ENCODE data around the gene PROK2.

The PROK2 gene, protein sequence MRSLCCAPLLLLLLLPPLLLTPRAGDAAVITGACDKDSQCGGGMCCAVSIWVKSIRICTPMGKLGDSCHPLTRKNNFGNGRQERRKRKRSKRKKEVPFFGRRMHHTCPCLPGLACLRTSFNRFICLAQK

DNA sequence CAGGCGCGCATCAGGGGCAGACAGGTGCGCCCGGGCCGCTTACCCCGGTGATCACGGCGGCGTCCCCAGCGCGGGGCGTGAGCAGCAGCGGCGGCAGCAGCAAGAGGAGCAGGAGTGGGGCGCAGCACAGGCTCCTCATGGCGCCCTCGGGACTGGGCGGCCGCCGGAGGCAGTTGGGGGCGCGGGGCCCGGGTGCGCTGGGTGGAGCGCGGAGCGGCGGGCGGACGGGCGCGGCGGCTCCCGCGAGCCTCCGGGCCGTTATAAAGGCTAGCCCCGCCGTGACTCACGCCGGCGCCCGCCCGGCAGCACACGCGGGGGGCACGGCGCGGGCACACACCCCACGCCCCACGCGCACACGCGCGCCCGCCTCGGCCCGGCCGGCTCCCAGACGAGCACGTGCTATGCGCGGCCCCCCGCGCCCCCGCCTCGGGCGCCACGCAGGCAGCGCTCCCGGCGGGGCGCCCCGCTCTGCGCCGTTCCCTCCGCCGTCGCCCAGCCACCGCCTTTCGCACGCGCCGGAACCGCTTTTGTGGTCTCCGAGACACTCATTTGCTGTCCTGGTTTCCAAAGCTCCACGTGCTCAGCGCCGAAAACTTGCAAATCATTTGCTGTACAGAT, at the start of gene PROK2:
TSS of gene PROK2 (minus strand) at position 235 of the 618 bp plus-strand sequence. CDS start at position 139, 96 bp downstream.
- no peak for DNase-seq (ENCODE audit: low spot score)

DNA sequence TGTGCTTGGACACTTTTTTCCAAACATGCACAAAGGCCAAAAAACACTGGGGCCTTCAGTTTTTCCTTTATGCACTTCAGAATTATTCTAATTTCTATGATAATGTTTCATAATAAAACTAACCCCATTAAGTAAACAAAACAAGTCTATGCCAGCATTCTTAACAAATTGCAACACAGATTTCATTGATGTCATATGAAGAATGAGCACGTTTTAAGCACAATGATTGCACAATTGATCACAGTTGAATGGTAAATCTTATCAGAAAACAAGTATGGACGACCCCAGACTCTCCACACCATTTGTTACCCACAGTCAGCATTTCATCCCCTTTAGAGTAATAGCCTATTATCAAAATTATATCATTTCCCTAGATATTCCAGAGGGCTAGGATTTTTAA, 46.7 kb upstream of the PROK2 start:
- no peak for DNase-seq (ENCODE audit: low spot score)

DNA sequence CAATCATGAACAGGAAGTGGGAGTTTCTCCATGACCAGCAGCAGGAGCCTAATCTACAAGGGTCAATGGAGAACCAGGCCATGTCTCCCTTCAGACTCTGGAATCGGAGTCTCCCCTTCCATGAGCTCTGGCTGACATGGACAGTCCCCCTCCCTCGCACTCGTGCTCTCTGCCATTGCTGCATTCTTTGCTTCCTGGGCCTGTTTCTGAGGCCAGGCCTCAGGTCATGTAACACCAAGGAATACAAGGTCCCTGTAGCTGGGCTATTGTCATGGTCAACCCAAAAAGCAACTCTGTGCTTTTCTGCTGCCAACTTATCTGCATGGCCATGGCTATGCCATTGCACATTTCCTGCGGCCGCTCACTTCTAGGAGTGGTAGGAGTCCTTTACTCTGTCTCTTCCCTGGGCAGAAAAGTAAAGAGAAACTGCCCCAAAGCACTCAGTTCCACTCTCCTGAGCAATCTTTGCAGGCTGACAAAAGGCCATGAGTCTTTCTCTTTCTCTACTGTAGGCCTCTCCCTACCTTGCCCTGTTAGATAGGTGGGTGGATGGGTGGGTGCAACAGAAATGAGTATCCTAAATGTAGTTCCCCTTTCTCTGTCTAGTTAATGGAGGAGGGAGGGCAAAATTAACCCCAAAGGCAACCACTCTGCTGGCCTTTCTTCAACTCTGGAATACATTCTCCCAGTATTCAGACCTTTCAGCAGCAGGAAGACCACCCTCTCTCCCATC, 40.8 kb upstream of the PROK2 start:
- DNase-seq (ENCODE audit: low spot score) = no peak

DNA sequence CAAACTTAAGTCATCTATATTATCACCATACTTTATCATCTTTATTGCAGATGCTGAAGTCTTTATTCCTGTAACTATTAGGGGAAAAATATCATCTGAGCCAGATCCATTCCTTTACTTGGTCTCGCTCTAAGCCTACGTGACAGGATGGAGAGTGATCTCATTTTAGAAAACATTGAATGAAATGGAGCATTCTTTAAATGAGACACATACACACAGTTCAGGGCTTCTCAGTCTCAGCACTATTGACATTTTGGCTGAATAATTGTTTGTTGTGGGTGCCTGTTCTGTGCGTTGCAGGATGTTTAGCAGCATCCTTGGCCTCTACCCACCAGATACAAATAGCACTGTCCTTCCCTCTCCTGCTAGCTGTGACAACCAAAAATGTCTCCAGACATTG, 36.2 kb upstream of the PROK2 start:
- no peak for DNase-seq (ENCODE audit: low spot score)

DNA sequence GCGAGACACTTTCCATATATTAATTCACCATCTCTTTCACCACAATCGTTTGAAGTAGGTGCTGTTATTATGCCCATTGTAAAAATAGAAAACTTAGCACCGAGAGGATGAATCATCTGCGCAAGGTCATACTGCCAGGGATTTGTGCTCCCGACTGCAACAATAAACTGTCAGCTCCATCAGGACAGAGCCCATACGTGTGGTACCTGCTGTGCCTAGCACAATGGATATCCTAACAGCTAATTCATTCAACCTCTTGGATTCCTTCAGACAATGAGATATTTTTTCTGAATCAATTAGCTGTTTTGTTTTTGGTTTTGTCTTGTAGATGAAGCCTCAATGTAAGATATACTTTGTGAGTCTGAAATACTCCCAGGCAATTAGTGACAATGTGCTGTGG, 32.3 kb upstream of the PROK2 start:
- no peak for DNase-seq (ENCODE audit: low spot score)

DNA sequence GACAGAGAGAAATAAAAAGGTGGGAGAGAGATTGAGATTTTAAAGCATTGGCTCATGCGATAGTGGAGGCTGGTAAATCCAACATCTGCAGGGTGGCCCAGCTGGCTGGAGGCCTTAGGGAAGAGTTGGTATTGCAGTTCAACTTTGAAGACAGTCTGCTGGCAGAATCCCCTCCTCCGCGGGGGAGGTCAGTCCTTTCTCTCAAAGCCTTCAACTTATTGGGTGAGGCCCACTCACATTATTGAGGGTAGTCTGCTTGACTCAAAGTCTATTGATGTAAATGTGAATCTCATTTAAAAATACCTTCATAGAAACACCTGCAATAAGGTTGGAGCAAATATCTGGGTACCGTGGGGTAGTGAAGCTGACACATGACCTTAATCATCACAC, 31.8 kb upstream of the PROK2 start:
- no peak for DNase-seq (ENCODE audit: low spot score)

DNA sequence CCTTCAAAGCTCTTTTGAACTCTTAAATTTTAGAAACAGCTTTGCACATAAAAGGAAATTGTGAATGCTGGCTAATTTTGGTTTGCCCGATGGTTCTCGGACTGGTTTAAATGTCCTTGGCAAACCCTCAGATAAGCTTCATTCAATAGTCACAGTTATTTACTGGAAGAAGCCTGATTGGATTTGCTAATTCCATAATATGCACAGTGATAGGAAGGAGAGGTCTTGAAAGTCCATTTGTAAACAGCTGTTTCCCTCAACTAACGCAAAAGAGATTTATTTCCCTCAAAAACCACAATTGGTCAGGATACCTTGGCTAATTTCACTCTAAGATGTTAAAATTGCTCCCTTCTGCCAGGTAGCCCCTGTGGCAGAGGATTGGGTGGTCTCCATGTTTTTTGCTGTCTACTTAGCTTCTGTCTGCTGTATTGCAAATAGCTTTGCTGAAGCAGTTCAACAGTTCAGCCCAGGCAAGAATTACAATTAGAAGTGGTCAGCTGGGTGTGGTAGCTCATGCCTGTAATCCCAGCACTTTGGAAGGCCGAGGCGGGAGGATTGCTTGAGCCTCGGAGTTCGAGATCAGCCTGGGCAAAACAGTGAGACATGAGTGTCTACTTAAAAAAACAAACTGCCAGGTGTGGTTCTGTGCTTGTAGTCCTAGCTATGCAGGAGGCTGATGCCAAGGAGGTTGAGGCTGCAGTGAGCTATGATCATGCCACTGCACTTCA, 30.6 kb upstream of the PROK2 start:
- DNase-seq (ENCODE audit: low spot score) = no peak

DNA sequence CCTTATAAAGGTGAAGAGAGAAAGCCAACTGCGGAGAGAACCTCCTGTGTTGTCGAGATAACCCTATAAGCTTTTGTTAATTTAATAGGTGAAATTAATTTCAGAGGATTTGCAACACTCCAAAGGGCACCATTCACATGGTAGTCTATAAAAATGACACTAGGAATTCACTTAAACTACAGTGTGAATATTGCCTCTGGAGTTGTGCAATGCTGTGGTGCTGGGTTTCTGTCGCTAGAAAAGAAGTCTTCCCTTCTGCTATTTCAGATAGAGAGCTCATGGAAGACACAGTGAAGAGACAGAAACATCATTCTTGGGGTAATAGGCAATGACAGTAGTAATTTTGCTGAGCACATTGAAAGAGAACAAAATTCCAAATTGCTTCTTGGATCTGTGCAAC, 28.8 kb upstream of the PROK2 start:
- DNase-seq (ENCODE audit: low spot score) = no peak

DNA sequence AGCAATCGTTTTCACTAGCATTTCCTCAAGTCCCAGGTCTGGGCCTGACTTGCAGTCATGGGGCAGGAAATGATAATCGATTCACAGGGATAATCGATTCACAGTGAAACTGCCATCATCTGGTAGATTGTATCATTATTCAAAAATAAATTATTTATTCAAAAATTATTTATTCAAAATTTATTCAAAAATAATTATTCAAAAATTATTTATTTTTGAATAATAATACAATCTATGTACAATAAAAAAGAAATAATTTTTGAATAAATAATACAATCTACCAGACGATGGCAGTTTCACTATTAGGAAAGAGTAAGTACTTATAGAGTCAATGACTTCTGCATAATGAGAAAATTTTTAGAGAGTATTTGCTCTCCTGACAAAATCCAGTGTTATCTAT, 28.1 kb upstream of the PROK2 start:
- no peak for DNase-seq (ENCODE audit: low spot score)

DNA sequence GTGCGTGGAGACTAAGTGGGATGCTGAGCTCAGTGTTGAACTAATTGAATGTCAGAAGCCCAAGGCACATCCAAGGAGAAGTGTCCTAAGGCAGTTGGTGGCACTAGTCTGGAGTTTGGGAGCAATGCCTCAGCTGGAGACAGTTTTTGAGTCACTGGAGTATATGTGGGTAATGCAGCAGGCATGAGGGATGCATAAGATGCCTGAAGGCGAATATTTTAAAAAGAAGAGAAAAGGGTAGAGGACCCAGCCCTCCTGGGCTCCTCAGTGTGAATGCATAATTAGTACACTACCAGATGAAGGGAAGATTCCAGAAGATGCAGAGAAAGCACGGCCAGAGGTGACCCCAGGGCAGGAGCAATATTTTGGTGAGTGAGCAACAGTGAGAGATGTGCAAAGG, 25.1 kb upstream of the PROK2 start:
- DNase-seq (ENCODE audit: low spot score) = no peak

DNA sequence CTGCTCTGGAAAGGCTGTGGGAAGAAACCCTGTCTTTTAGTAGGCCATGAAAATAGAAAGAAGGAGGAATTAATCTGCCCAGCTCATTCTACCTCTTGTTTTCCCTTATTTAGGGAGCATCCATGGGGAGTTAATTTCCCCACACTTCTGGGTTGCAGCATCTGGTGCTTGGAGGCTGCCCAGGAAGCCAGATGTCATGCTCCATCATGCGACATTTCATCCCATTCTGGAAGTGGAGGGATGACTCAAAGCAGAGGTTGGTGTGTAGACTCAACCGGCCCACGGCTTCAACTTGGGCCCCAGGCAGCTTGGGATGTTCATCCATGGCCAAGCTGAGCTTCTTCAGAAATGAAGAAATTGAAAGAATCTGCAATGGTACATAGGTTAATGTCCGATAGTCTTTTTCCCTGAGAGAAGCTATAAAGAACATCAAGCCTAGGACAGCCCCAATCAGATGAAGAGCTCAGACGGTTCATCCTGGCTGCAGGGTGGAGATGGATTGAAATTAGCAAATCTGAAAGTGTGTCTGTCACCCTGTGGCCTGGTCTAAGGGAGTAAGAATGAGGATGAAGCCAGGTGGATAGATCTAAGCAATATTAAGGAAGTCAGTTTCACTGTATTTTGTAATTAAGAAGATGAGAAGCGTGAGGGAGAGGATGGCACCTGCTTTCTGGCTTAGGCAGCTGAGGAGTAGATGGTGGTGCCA, 24.5 kb upstream of the PROK2 start:
- no peak for DNase-seq (ENCODE audit: low spot score)

DNA sequence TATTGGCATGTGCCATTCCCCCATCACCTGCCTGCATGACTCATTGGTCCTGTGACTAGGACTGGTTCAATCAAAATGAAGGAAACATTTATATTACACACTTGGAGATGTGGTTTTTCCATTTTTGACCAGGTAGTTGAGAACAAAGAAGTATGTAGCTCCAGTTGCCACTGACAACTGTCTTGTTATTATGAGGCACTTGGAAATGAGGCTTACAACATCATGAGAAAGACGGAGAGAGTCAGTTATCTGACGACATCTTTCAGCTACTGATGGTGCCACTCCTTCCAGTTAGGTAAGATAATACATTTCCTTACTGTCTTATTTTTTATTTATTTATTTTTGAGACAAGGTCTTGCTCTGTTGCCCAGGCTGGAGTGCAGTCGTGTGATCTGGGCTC, 21.8 kb upstream of the PROK2 start:
- DNase-seq (ENCODE audit: low spot score) = no peak

DNA sequence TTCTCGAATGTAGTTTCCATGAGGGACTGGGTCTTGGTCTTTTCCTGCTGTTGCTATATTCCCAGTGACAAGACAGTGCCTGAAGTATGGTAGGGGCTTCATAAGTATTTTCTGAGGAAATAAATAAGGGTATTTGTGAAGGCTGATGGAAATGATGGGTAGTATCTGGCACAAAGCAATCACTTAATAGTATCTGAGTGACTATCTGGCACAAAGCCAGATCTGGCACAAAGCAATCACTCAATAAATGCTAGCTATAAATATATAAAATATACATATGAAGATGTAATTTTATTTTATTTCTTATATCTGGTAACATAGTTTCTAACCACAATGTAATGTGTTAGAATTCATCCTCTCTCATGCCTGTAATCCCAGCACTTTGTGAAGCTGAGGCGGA, 20.7 kb upstream of the PROK2 start:
- DNase-seq (ENCODE audit: low spot score) = no peak

DNA sequence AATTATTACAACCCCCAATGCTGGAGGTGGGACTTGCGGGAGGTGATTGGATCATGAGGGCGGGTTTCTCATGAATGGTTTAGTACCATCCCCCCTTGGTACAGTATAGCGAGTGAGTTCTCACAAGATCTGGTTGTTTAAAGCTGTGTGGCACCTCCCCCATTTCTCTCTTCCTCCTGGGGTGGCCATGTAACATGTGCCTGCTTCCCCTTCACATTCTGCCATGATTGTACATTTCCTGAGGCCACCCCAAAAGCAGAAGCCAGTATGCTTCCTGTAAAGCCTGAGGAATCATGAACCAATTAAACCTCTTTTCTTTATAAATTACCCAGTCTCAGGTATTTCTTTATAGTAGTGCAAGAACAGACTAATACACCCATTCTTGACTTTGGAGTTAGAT, 20.3 kb upstream of the PROK2 start:
- DNase-seq (ENCODE audit: low spot score) = no peak

DNA sequence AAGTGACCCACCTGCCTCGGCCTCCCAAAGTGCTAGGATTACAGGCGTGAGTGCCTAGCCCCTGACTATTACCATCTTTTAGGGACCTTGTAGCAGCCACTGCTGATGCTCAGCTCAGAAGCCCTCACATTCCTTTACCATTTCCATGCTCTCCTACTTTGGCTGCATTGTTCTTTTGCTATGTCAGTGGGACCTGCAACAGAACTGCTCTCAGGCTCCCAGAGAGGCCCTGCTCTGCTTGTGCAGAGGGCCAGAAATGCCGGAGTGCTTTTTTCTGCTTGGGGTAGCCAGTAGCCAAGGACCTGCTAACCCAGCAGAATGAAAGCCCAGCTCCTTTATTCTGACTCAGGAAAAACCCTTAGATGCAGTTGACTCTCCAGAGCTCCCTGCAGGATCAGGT, 18.3 kb upstream of the PROK2 start:
- DNase-seq (ENCODE audit: low spot score) = no peak

DNA sequence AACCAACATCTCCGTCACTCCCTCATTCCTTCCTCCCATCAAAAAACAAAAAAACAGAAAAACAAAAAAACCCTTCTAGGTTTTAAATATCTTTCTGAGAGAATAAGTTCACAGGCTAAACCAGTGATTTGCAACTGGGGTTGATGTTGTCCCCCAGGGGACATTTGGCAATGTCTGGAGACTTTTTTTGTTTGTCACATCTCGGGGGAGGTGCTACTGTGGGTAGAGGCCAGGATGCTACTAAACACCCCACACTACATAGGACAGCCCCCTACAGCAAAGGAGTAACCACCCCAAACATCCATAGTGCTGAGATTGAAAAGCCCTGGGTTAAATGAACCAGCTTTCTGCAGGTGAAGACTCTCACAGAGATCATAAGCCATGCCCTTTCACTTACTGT, 17.0 kb upstream of the PROK2 start:
- no peak for DNase-seq (ENCODE audit: low spot score)

DNA sequence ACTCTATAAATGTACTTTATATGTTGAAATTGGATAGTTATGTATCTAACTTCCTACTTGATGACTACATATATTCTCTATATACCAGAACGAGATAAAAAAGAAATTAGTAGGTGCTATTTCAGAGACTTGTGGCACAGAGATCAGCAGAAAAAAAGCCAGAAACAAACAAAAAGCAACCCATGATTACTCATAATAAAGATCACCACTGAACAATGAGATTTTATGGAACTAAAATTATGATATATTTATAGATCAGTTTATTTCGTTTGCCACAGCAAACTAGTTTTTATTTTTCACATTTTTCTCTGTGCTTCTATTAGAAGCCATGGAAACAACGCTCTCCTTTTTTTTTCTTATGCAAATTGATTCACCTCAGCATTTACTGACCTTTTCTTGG, 15.1 kb upstream of the PROK2 start:
- DNase-seq (ENCODE audit: low spot score) = no peak

DNA sequence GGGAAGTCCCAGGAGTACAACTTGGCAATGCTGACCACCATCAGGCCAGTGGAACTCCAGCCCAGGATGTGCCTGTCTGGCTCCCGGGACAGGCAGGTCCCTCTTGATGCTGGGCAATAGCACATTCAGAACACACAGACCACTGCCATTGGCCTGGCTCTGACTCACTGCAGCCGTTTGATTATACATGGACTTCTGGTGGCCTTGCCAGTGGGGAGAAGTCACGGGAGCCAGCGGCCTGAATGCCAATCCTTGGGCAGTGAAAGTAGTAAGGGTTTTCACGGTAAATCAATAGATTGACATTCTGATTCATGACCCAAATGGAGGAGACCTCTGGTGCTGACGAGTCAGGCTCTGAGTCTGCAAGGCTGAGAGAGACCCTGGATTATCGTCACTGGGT, 12.5 kb upstream of the PROK2 start:
- DNase-seq (ENCODE audit: low spot score) = no peak

DNA sequence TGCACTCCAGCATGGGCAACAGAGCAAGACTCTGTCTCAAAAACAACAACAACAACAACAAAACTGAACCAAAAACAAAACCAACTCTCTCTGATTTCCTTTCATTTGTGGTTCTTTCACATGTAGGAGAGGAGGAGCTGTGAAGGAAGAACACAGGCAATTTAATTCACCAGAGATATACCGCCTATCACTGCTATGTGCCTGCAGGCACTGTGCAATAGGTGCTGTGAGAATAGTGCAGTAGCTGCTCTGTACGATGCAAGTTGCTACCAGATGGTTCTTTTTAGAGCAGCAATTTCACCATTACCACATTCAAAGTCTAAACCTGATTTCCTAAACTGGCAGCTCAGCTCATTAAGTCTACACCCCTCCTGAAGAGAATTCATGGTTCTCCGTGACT, 11.3 kb upstream of the PROK2 start:
- DNase-seq (ENCODE audit: low spot score) = no peak

DNA sequence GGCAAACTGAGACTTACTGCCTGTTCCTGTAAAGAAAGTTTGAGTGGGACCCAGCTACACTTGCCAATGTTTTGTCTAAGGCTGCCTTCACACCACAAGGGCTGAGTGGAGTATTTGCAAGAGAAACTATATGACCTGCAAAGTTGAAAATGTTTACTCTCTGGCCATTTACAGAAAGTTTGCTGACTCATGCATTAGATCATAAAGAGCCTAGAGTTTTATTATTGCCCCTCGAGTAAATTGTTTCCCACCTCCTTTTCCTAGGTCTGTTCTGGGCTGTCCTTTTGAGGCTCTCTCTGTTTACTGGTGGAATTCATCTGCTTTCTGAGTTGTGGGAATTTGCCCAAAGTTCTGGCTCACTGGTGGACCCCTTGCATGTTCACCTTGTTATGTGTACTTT, 6.7 kb upstream of the PROK2 start:
- DNase-seq (ENCODE audit: low spot score) = no peak

DNA sequence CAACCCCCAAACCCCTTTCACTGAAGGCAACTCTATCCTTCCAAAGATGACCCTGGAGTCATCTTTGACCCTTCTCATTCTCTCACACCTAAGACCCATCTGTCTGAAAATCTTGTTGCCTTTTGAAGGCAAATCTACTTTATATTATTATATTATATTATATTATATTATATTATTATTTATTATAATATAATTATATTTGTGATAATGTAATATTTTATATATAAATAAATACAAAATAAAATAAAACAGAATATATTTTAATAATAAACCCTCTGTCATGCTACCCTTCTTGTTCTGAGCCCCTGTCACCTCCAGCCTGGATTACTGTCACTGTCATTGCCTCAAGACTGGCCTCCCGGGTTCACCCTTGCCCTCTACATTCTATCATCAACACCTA, 5.0 kb upstream of the PROK2 start:
- no peak for DNase-seq (ENCODE audit: low spot score)

DNA sequence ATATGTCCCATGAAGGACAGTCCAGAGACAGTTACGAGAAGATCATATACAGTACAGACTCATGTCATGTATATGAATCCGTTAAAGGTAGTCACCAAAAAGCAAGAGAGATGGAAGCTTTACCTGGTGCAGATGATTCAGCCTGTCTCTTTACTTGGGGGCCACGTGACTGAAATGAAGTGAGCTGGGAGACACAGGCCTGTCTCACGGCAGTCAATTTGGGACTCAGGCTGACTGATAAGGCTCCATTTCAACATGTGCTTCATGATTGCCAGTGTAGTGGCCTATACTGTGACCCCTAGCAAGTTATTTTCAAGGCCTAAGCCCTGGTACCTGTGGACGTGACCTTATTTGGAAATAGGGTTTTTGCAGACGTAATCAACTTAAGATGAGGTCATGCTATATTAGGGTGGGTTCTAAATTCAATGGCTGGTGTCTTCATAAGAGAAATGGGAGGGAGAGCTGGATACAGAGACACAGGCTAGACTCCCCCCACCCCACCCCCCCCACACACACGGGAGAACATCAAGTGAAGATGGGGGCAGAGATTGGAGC, 3.0 kb upstream of the PROK2 start:
- no peak for DNase-seq (ENCODE audit: low spot score)

Data from globus pallidus (tissue), 1 donor.